HG03025 (cell line): Measurements from ENCODE around the gene ZNF507.
"Not testable (repeated sequence)": the region's sequence is repeated elsewhere in the genome, so short reads cannot be mapped to it uniquely, and the experiment has no call there.

Experiments used
- ATAC-seq: cut with Tn5 transposase; IDR thresholded peaks from one replicate; pipeline ENCODE4 v1.9.1; 2021; ENCODE audit warnings: mild to moderate bottlenecking, moderate library complexity; ENCODE audit not compliant: unreplicated experiment, low FRiP score

Gene ZNF507

DNA sequence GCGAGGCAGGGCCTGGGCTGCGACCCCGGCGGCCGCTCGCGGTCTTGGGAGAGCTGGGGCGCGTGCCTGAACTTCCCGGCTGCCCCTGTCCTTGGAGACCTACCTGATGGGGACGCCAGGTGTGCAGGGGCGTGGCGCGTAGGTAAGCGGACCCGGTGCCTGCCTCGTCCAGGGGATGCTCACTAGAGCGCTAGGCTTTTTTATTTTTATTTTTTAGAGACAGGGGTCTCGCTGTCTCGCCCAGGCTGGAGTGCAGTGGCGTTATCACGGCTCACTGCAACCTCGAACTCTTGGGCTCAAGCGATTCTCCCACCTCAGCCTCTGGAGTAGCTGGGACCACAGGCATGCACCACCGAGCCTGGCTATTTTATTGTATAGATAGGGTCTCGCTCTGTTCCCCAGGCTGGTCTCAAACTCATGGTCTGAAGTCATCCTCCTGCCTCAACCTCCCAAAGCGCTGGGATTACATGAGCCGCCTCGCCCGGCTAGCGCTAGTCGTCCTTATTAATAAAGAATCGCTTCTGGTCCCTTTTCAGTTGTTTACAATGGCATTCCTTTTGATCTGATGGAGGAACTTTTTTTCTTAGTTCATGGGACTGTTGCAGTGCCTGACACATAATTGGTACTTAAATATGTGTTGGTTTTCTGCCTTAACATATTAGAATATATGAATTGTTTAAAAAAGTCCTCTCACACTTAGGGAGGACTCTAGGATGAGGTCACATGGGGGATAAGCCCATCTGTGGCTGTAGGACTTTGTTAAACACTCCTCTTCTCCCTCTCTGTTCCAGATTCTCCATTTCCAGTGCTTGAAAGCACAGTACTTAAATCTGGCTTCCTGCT lies 61.0 kb downstream of the ZNF507 start:
- no peak for ATAC-seq

DNA sequence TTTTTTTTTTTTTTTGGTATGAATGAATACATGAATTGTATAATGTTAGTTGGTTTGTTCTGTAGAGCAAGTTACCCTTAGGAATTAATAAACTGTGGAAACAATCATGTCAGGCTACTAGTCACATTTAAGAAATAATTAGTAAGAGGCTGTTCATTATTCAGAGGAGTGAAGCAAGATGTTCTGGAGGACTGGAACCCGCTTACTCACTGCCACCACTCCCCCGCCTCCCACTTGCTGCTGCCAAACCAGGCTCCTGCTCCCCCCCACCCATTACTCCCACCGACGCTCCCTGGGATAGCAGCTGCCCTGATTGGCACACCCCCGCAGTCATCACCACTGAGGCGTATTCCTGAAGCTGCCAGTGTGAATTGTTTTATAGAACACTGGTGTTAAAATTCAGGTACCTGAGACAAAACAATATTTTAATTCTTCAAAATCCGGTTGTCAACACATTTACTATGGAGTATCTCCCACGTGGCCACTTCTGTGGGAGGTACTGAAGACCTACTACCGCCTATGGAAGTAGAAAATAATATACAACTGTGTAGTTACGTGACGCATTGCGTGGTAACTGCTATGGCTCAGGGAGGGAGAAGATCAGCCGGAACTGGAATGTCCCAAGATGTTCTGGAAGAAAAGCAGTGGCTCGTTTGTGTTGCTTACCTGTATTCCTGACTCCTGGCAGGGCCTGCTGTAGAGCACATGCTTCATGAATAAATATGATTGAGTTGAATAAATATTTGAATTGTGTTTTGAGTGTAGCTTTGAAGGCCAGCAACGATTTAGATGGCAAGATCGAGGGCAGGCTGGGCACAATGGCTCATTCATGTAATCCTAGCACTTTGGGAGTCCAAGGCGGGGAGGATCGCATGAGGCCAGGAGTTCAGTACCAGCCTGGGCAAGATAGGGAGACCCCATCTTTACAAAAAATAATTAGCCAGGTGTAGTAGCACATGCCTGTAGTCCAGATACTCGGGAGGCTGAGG lies 61.9 kb downstream of the ZNF507 start:
- no peak for ATAC-seq

DNA sequence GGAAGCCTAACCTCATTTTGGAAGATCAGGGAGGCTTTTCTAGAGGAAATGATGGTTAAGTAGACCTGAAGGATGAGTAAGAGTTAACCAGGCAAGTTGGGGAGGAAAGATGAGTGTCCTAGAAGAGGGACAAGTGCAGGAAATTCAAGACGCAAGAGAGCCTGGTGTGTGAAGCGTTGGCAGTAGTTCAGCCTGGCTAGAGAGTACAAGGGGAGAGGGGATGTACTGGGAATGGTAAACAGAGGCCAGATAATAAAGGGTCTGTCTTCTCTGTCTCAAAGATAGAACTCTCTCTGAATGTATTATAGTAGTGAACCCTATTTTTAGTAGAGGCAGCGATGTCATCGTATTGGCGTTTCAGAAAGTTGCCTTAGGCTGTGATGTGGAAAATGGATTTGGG lies 69.8 kb downstream of the ZNF507 start:
- ATAC-seq: no peak

DNA sequence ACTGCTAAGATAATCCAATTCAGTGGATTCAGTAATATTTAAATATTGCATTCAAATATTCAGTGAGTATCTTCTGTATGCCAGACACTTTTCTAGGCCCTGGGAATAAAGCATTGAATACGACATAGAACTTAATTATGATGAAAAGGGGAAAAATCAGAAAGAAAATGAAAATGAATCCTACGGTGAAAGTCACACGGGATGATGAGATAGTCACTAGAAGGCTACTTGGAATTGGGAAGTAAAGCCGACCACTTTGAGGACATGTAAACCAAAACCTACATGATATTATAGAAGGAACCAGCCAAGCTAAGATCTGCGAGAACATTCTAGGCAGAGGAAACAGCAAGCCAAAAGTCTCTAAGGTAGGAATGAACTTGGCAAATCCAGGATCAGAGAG lies 70.3 kb downstream of the ZNF507 start:
- ATAC-seq: no peak

DNA sequence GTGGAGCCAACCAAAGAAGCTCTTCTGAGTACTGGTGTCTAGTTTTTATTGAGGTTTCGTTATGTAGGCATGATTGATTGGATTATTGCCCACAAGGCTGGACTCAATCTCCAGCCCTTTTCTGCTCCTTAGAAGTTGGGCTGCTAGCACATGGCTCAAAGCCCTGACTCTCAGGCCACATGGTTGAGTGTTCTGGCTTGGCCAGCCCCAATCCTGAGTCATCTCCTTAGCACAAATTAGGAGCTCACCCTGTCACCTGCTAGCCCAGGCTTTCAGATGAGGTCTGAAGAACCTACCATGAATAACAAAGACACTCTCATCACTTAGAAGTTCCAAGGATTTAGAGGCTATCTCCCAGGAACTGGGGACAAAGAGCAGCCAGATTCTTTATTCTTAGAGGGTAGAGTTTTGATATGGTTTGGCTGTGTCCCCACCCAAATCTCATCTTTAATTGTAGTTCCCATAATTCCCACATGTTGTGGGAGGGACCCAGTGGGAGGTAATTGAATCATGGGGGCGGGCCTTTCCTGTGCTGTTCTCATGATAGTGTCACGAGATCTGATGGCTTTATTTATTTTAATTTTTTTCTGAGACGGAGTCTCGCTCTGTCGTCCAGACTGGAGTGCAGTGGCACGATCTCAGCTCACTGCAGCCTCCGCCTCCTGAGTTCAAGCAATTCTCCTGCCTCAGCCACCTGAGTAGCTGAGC lies 71.5 kb downstream of the ZNF507 start:
- ATAC-seq: no peak

DNA sequence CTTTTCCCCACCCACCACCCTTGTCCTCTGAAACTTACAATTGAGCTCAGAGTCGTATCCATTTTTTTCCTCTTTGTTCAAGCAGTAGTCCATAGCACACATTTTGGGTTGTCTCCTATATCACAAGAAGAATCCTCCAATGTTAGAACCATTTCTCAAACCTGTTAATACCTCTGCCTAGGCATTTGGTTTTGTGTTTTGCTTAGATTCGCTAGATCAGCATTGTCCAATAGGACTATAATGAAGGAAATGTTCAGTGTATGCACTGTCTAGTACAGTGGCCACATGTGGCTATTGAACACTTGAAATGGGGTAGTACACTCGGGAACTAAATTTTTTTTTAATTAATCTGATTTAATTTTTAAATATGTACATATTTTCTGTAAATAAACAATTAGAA lies 72.7 kb downstream of the ZNF507 start:
- ATAC-seq: no peak

DNA sequence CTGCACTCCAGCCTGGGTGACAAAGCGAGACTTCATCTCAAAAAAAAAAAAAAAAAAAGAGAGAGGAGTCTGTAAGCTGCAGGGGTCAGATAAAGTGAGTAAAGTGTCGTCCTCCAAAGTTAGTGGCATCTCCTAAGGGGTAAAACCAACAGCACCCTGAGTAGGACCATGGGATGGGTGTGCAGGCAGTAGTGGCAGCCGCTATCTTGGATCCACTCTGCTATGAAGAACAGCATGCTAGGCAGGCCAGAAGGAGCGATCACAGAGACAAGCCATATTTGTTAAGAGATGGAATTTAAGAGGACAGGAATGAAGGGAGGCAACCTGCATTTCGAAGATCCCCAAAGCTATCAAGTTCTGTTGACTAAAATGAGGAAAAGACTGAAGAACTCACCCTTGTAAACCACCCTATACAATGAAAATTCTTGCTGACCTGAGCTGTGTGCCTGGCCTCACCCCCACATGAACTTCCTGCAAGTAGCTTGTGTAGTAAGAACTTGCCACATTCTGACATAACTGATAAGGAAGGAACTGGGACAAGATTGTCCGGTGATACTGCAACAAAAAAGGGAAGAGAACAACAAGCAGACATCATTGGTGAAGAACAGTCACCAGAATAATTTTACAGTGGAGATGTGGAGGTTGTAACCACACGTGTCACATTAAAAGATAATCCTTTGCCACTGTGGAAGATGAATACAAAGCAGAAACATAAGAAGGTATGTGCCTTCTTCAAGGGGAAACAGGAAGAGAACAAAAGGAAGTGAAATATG lies 76.4 kb downstream of the ZNF507 start:
- no peak for ATAC-seq

DNA sequence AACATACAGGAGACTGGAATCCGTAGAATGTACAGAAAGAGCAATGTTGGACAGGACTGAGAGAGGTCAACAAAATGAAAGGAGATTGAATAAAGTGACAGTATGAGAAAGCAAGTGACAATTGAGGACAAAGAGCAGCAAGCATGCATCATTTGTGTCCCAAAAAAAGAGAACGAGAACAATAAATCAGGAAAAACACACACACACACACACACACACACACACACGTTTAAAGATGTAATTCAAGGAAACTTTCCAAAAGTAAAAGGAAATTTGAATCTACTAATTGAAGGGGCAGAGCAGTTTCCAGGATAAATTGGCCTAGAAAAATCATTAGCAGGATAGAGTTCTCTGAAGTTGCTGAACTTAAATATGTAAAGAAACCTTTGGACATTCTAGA lies 77.0 kb downstream of the ZNF507 start:
- ATAC-seq: no peak

DNA sequence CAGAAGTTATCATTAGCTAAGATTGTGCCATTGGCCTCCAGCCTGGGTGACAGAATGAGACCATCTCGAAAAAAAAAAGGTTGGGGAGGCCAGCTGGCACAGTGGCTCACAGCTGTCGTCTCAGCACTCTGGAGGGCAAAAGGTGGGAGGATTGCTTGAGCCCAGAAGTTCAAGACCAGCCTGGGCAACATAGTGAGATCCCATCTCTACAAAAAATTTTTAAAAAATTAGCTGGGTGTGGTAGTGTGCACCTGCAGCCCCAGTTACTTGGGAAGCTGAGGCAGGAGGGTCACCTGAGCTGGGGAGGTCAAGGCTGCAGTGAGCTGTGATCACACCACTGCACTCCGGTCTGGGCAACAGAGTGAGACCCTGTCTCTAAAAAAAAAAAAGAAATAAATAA lies 78.5 kb downstream of the ZNF507 start:
- ATAC-seq: not testable (repeated sequence)

DNA sequence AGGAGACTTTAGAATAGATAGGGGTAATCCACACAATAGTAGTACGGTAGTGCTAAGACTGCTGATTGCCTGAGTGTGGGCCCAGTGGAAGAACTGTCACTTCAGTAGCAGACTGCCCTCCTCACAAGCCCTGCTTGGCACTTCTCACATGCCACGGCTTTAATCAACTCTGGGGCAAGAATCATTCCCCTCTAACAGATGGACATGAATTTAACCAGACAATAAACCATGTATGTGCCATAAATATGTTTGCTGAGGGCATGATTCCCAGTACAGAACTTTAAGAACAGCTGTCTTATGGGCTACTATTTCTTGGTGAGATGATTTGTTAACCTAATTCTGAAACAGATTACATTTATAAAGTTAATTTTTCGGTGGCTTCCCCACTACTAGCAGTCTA lies 82.1 kb downstream of the ZNF507 start:
- ATAC-seq: no peak

DNA sequence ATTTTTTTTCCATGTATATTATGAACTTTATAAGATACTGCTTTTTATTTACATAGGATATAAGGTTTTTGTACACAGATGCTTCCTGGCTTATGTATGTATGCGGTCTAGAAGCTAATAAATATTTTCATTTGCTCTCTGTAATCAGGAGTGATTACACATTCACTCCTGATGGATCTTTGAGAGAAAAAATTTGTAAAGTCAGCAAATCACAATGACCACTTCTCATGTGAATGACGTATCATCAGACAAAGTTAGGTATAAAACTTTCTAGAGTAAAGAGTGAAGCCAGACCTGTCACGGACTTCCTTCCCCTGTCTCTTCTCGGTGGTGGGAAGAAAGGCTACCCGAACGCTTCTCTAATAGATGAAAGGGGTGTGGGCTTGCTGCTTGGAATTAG lies 91.3 kb downstream of the ZNF507 start:
- ATAC-seq: no peak

DNA sequence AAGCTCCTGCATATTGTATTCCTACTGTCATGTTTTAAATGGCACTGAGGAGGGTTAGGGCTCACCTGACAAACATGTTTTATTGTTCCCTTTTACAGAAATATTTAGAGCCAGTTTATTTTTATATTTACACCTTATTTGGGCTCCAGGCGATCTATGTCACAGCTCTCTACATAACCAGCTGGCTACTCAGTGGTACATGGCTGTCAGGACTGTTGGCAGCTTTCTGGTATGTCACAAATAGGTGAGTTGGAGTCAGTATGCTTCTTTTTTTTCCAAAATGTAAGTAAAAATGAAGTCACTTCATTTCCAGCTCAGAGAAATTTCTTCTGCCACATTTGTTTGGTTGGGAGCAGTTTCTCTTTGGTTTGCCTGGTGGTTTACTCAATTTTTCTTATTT lies 91.7 kb downstream of the ZNF507 start:
- no peak for ATAC-seq
